Suprapubic skin (tissue), 4 donors: ENCODE results near the gene INPP4B. TPM values are rescaled to one million over a fixed set of nuclear protein-coding genes. Genes with fewer than 3 reads are reported as not detected.

Experiments
- DNase-seq, 2 donors: peaks; one replicate each; pipeline ENCODE4 v3.0.0-alpha.2; 2019; ENCODE audit warnings: low spot score in 2 of 2
- H3K27ac ChIP-seq: fragments of 200-600 bp; sonication (generic); one replicate; pipeline ENCODE4 v1.5.1; 2019
- H3K27me3 ChIP-seq: fragments of 200-600 bp; sonication (generic); one replicate; pipeline ENCODE4 v1.5.1; 2019
- H3K36me3 ChIP-seq: fragments of 200-600 bp; sonication (generic); one replicate; pipeline ENCODE4 v1.5.1; 2019
- H3K4me1 ChIP-seq: fragments of 200-600 bp; sonication (generic); one replicate; pipeline ENCODE4 v1.5.1; 2019
- H3K4me3 ChIP-seq: fragments of 200-600 bp; sonication (generic); one replicate; pipeline ENCODE4 v1.5.1; 2019; ENCODE audit warnings: mild to moderate bottlenecking
- H3K9me3 ChIP-seq: fragments of 200-600 bp; sonication (generic); one replicate; pipeline ENCODE4 v1.5.1; 2019
- CTCF ChIP-seq, 2 donors: fragments of 200-600 bp in 1 of 2; fragments of 450-650 bp in 1 of 2; sonication (generic) in 1 of 2; IDR thresholded peaks; one replicate each; pipeline ENCODE4 v1.5.1; 2016 to 2019; ENCODE audit warnings: antibody characterized with exemption in 2 of 2, mild to moderate bottlenecking in 1 of 2, moderate library complexity in 1 of 2
- EP300 ChIP-seq: sonication (generic); formaldehyde crosslinking; IDR thresholded peaks from one replicate; pipeline ENCODE4 v1.6.1; 2017; ENCODE audit warnings: antibody characterized with exemption
- POLR2A ChIP-seq, 2 donors: fragments of 450-650 bp; IDR thresholded peaks; one replicate each; pipeline ENCODE4 v1.6.1; 2017; ENCODE audit warnings: antibody characterized with exemption in 2 of 2, mild to moderate bottlenecking in 2 of 2, moderate library complexity in 2 of 2
- POLR2AphosphoS5 ChIP-seq, 3 donors: sonication (generic); formaldehyde crosslinking; IDR thresholded peaks; one replicate each; pipeline ENCODE4 v1.6.1; 2017; ENCODE audit warnings: antibody characterized with exemption in 3 of 3
- WGBS: methylation state at CpG from one replicate; pipeline ENCODE4 v1.1.5; 2018; 5-methylcytosine and 5-hydroxymethylcytosine counted together
- total RNA-seq, 4 donors: library from RNA; depleted of rRNA; stranded (reverse); fragments of >200 nt; gene quantifications; one replicate each; pipeline ENCODE4 v1.1.0, GENCODE V29; 2016

INPP4B gene
- total RNA-seq, 4 donors from 2014 or later, result 12.4 to 27.4 (median 17.4) TPM

DNA sequence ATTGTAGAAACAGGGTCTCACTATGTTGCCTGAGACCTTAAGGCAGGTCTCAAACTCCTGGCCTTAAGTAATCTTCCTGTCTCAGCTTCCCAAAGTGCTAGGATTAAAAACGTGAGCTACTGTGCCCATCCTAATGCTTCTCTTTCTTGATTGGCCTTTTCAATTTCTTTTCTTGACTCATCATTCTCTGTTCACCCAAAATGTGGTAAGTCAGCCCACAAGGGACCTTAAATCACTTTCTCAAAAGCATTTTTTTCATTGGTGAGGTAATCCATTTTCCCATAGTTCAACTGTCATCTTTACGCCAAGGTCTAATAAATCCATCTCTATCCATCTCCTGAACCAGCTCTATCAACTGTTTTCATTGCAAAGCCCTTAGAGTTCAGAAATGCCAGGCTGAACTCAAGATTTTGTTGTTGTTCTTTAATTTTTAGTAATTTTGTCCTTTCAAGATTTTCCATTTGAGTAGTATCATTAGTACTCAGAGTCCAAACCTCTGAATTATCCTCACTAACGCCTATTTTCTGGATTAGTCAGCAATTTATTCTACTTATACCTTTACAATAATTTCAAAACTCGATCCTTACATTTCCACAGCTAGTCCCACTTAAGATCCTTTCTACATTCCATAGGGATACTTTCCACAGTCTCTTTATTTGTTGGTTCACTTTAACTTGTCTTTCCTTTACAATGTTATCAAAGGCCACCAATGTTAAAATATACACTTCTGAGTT lies 681.2 kb downstream of the INPP4B start:
- TF ChIP-seq POLR2AphosphoS5 (IDR thresholded peaks at IDR 0.05) (no peak), POLR2A (IDR thresholded peaks at IDR 0.05) (no peak), EP300 (no peak), CTCF (IDR thresholded peaks at IDR 0.05) (no peak)
- WGBS, result 90% methylated on average over 4 of the region's 4 CpGs
- Histone ChIP-seq H3K4me3 (no peak overlapping the region), H3K27me3 (no peaks in the 10 kb centered on the region), H3K36me3 (no peaks in the 10 kb centered on the region), H3K27ac (no peak overlapping the region), H3K4me1 (no peaks in the 10 kb centered on the region), H3K9me3 (no peaks in the 10 kb centered on the region)
- DNase-seq, result no peak

DNA sequence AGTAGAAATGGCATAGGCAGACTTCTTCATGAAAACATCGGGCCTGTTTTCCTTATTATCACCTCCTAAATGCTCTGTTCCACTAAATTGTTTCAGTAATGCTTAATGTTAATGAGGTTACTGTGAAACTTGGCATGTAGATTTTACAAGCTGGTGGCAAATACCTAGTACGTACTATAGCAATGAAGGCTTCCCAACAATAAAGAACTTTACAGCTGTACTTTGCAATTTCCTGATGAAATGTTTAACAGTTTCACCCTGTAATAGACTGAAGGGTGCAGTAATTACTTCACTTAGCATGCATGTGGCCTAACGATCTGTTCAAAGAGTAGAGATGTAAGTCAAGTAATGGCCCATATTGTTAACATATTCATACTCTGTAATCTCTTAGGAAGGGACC lies 685.0 kb downstream of the INPP4B start:
- Histone ChIP-seq H3K27me3 (no peaks in the 10 kb centered on the region), H3K4me3 (no peak overlapping the region), H3K27ac (no peak overlapping the region), H3K36me3 (no peaks in the 10 kb centered on the region), H3K9me3 (no peaks in the 10 kb centered on the region), H3K4me1 (no peaks in the 10 kb centered on the region)
- WGBS, result 80% methylated on average over 3 of the region's 3 CpGs
- DNase-seq, result no peak
- TF ChIP-seq POLR2AphosphoS5 (IDR thresholded peaks at IDR 0.05) (no peak), POLR2A (IDR thresholded peaks at IDR 0.05) (no peak), CTCF (IDR thresholded peaks at IDR 0.05) (no peak), EP300 (no peak)

GRCh38 chr4:142160509-142160908 lies 685.6 kb downstream of the INPP4B start:
- no peaks in the 10 kb centered on the region for H3K27me3 ChIP-seq
- H3K4me1 ChIP-seq, result no peaks in the 10 kb centered on the region
- no peaks in the 10 kb centered on the region for H3K9me3 ChIP-seq
- no peak for TF ChIP-seq EP300
- no peak for TF ChIP-seq POLR2A (IDR thresholded peaks at IDR 0.05)
- no peak for TF ChIP-seq POLR2AphosphoS5 (IDR thresholded peaks at IDR 0.05)
- no peak for TF ChIP-seq CTCF (IDR thresholded peaks at IDR 0.05)
- DNase-seq, result no peak
- no peak overlapping the region for H3K4me3 ChIP-seq
- 73% methylated on average over 2 of the region's 2 CpGs for WGBS
- H3K36me3 ChIP-seq, result no peaks in the 10 kb centered on the region
- H3K27ac ChIP-seq, result no peak overlapping the region

- H3K36me3 ChIP-seq, result no peaks in the 10 kb centered on the region
- no peaks in the 10 kb centered on the region for H3K4me1 ChIP-seq
- no peak overlapping the region for H3K27ac ChIP-seq
- H3K4me3 ChIP-seq, result no peak overlapping the region
- WGBS, result 95% methylated on average over 2 of the region's 2 CpGs
- TF ChIP-seq EP300, result no peak
- no peak for TF ChIP-seq CTCF (IDR thresholded peaks at IDR 0.05)
- no peak for TF ChIP-seq POLR2A (IDR thresholded peaks at IDR 0.05)
- H3K27me3 ChIP-seq, result no peaks in the 10 kb centered on the region
- no peaks in the 10 kb centered on the region for H3K9me3 ChIP-seq
- no peak for DNase-seq
These were observed 687.1 kb downstream of the INPP4B start for GRCh38 chr4:142158980-142159379.

DNA sequence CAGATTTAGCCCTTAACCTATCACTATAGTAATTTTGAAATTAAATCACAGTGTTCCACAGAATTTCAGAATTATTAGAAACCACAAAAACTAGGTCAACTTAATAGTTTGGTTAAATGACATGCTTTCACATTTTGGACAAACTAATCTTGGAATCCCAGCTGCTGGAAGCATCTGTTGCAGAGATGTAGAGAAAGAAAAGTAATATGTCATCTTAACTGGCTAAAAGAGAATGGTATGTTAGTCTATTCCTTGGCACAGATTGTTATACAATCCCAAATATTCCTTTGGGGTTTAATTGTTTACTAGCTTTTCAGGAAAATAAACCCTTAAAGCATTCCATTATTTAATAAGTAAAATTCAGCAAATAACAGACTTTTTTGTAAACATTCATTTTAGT lies 689.8 kb downstream of the INPP4B start:
- H3K36me3 ChIP-seq, result no peaks in the 10 kb centered on the region
- no peak overlapping the region for H3K27ac ChIP-seq
- no peaks in the 10 kb centered on the region for H3K27me3 ChIP-seq
- TF ChIP-seq CTCF (IDR thresholded peaks at IDR 0.05), result no peak
- TF ChIP-seq POLR2A (IDR thresholded peaks at IDR 0.05), result no peak
- no peak for TF ChIP-seq EP300
- no peak for TF ChIP-seq POLR2AphosphoS5 (IDR thresholded peaks at IDR 0.05)
- no peaks in the 10 kb centered on the region for H3K9me3 ChIP-seq
- H3K4me3 ChIP-seq, result no peak overlapping the region
- no peak for DNase-seq
- H3K4me1 ChIP-seq, result no peaks in the 10 kb centered on the region
